HEK293 (cell line): ENCODE measurements around the gene KANSL2.

Source experiments
- CTCF ChIA-PET: fragments of 350-600 bp; formaldehyde crosslinking; extraction: SDS; loops from one replicate; lab custom pipeline; 2021; ENCODE audit warnings: antibody characterized with exemption; lab: Yijun Ruan, JAX
- POLR2A ChIA-PET: fragments of 300-600 bp; formaldehyde crosslinking; extraction: SDS; loops from one replicate; lab custom pipeline; 2020; ENCODE audit warnings: antibody characterized with exemption, inconsistent platforms; lab: Yijun Ruan, JAX
- H3K27ac ChIP-seq: fragments of 200-500 bp; sonication (Bioruptor generic); 2 replicates; pipeline ENCODE4 v1.5.1; 2014; ENCODE audit warnings: low read depth, low read length, control low read depth, inconsistent platforms; ENCODE audit errors: extremely low read depth
- H3K36me3 ChIP-seq, 2 experiments: fragments of 200-500 bp in 1 of 2; sonication (Bioruptor generic) in 1 of 2; 1 replicate in 1 of 2; 2 replicates in 1 of 2; pipeline ENCODE4 v1.5.1; 2014 to 2017; ENCODE audit warnings: inconsistent platforms in 2 of 2, low read length in 2 of 2; ENCODE audit not compliant: control insufficient read depth in 2 of 2, insufficient read depth in 1 of 2
- H3K4me1 ChIP-seq: fragments of 200-500 bp; sonication (Bioruptor generic); 2 replicates; pipeline ENCODE4 v1.5.1; 2014; ENCODE audit warnings: mild to moderate bottlenecking, low read length, inconsistent platforms; ENCODE audit not compliant: control insufficient read depth, insufficient read depth
- H3K4me3 ChIP-seq: 2 replicates; pipeline ENCODE4 v1.5.1; 2011; ENCODE audit warnings: low read depth, mild to moderate bottlenecking, control low read depth, low read length, moderate library complexity
- H3K9me3 ChIP-seq: fragments of 200-500 bp; sonication (Bioruptor generic); 2 replicates; pipeline ENCODE4 v1.5.1; 2014; ENCODE audit warnings: low read depth, low read length, inconsistent platforms; ENCODE audit not compliant: control insufficient read depth, insufficient read depth
- HIC1 ChIP-seq: fragments of 450-650 bp; formaldehyde crosslinking; IDR thresholded peaks from 2 replicates; pipeline ENCODE4 v1.5.1; 2016; ENCODE audit warnings: missing biosample characterization, missing genetic modification characterization
- KLF17 ChIP-seq: fragments of 450-650 bp; formaldehyde crosslinking; IDR thresholded peaks from 2 replicates; pipeline ENCODE4 v1.5.1; 2016; ENCODE audit warnings: missing biosample characterization, missing genetic modification characterization
- RBAK ChIP-seq: fragments of 450-650 bp; formaldehyde crosslinking; IDR thresholded peaks from 2 replicates; pipeline ENCODE4 v1.5.1; 2016; ENCODE audit warnings: missing biosample characterization, missing genetic modification characterization
- WT1 ChIP-seq: fragments of 450-650 bp; formaldehyde crosslinking; IDR thresholded peaks from 2 replicates; pipeline ENCODE4 v1.5.1; 2016; ENCODE audit warnings: missing biosample characterization, missing genetic modification characterization
- ZBTB10 ChIP-seq: fragments of 450-650 bp; formaldehyde crosslinking; IDR thresholded peaks from 2 replicates; pipeline ENCODE4 v1.5.1; 2016; ENCODE audit warnings: missing biosample characterization, missing genetic modification characterization
- ZBTB44 ChIP-seq: fragments of 450-650 bp; IDR thresholded peaks from 2 replicates; pipeline ENCODE4 v1.5.1; 2018; ENCODE audit warnings: missing biosample characterization, mild to moderate bottlenecking, missing genetic modification characterization
- ZBTB49 ChIP-seq: fragments of 450-650 bp; formaldehyde crosslinking; IDR thresholded peaks from 2 replicates; pipeline ENCODE4 v1.5.1; 2016; ENCODE audit warnings: missing biosample characterization, missing genetic modification characterization, low read depth
- ZFP37 ChIP-seq: fragments of 450-650 bp; formaldehyde crosslinking; IDR thresholded peaks from 2 replicates; pipeline ENCODE4 v1.5.1; 2016; ENCODE audit warnings: missing biosample characterization, missing genetic modification characterization
- ZNF221 ChIP-seq: fragments of 450-650 bp; formaldehyde crosslinking; IDR thresholded peaks from 2 replicates; pipeline ENCODE4 v1.5.1; 2017; ENCODE audit warnings: missing biosample characterization, missing genetic modification characterization, borderline replicate concordance
- ZNF558 ChIP-seq: fragments of 450-650 bp; formaldehyde crosslinking; IDR thresholded peaks from 2 replicates; pipeline ENCODE4 v1.5.1; 2016; ENCODE audit warnings: missing biosample characterization, missing genetic modification characterization
- ZNF571 ChIP-seq: fragments of 450-650 bp; formaldehyde crosslinking; IDR thresholded peaks from 2 replicates; pipeline ENCODE4 v1.5.0; 2017; ENCODE audit warnings: missing biosample characterization, missing genetic modification characterization
- ZNF664 ChIP-seq: fragments of 450-650 bp; formaldehyde crosslinking; IDR thresholded peaks from 2 replicates; pipeline ENCODE4 v1.5.1; 2016; ENCODE audit warnings: missing biosample characterization, missing genetic modification characterization
- ZNF792 ChIP-seq: fragments of 450-650 bp; formaldehyde crosslinking; IDR thresholded peaks from 2 replicates; pipeline ENCODE4 v1.5.1; 2016; ENCODE audit warnings: missing biosample characterization, missing genetic modification characterization
- ZSCAN4 ChIP-seq: fragments of 450-650 bp; formaldehyde crosslinking; IDR thresholded peaks from 2 replicates; pipeline ENCODE4 v1.5.1; 2017; ENCODE audit warnings: missing biosample characterization, missing genetic modification characterization

KANSL2 gene

GRCh38 chr12:48716493-48717251 is 34.6 kb upstream of the KANSL2 start, which contains the start of gene CCNT1 (continued):
- peak; percentile 10 for TF ChIP-seq HIC1 (tag by site-specific recombination)
- TF ChIP-seq, all 188 proteins: peak for 87

- ChIA-PET CTCF (no interaction called here), POLR2A (interaction anchor here (0.6 to 1.8 kb wide), 2 partner anchors 73 to 142 kb away, joined by 4 to 6 read pairs; partner anchors contain the start of gene ADCY6)
- H3K36me3 ChIP-seq, result peaks cover 27 to 36% of the 10 kb centered on the region in 2 experiments
Measured at GRCh38 chr12:48716168-48716492, 34.1 kb upstream of the KANSL2 start.

GRCh38 chr12:48712209-48712608 is 30.2 kb upstream of the KANSL2 start:
- Histone ChIP-seq H3K27ac (no peak overlapping the region), H3K9me3 (no peaks in the 10 kb centered on the region), H3K4me3 (no peak overlapping the region), H3K36me3 (peaks cover 56 to 65% of the 10 kb centered on the region in 2 experiments), H3K4me1 (0 out of 2 replicates have a peak, but pooled peaks cover 2% of the 10 kb centered on the region)
- CTCF ChIA-PET, result no interaction called here
- POLR2A ChIA-PET, result interaction anchor here (0.6 kb wide), 1 partner anchor 673 kb away, joined by 4 read pairs; no protein-coding TSS in a partner anchor
- TF ChIP-seq ZNF558 (tag by site-specific recombination) (no peak), ZNF571 (tag by site-specific recombination) (no peak), ZBTB10 (tag by site-specific recombination) (no peak), WT1 (tag by site-specific recombination) (no peak), ZNF664 (no peak), RBAK (no peak), KLF17 (tag by site-specific recombination) (no peak)

More at GRCh38 chr12:48716168-48716492, 34.1 kb upstream of the KANSL2 start:
- H3K9me3 ChIP-seq, result no peaks in the 10 kb centered on the region
- peak overlapping the region; percentile 58 for H3K4me3 ChIP-seq
- no peak for TF ChIP-seq ZNF221 (tag by site-specific recombination)
- TF ChIP-seq ZFP37 (tag by site-specific recombination), result 0 out of 2 replicates have a peak, but pooled peaks have one; percentile 77
- TF ChIP-seq ZSCAN4 (tag by site-specific recombination), result 0 out of 2 replicates have a peak, but pooled peaks have one; percentile 10
- TF ChIP-seq ZBTB49 (tag by site-specific recombination), result no peak
- 0 out of 2 replicates have a peak, but pooled peaks have one; percentile 44 for TF ChIP-seq ZNF792 (tag by site-specific recombination)
- TF ChIP-seq ZBTB44, result no peak
- 0 out of 2 replicates have a peak, but pooled peaks cover 2% of the 10 kb centered on the region for H3K4me1 ChIP-seq
- H3K27ac ChIP-seq, result peak overlapping the region; percentile 85
